CD4-positive, alpha-beta T cell (primary cell): ENCODE data around the gene SMIM14. TPM values are rescaled to one million over a fixed set of nuclear protein-coding genes. Genes with fewer than 3 reads are reported as not detected.
A peak's percentile ranks its signal among the peaks of the same experiment; 100 is the strongest.

Experiments used
- ATAC-seq: fragments of 200-7000 bp; cut with Tn5 transposase; one replicate; pipeline ENCODE4 v1.10.0; 2022; ENCODE audit warnings: mild to moderate bottlenecking; ENCODE audit not compliant: poor library complexity
- CTCF ChIA-PET: fragments of 350-600 bp; sonication (Branson Sonifier 250); formaldehyde crosslinking; loops from one replicate; lab custom pipeline; 2021; ENCODE audit warnings: antibody characterized with exemption, inconsistent platforms; lab: Charles Lee
- POLR2A ChIA-PET: fragments of 350-600 bp; sonication (Branson Sonifier 250); formaldehyde crosslinking; loops from one replicate; lab custom pipeline; 2021; ENCODE audit warnings: antibody characterized with exemption, inconsistent platforms; lab: Charles Lee
- DNase-seq, 14 experiments: peaks; one replicate each; pipeline ENCODE4 v3.0.0-alpha.2; 2013 to 2020; ENCODE audit warnings: mixed read lengths in 2 of 14
- H3K27ac ChIP-seq, 2 donors: one replicate each; pipeline versions ENCODE4 v1.5.1 to v1.7.0; 2013; ENCODE audit warnings: low read length in 2 of 2, low read depth in 1 of 2, mild to moderate bottlenecking in 1 of 2
- H3K27me3 ChIP-seq, 2 experiments: 1 replicate in 1 of 2; 2 replicates in 1 of 2; pipeline versions ENCODE4 v1.6.1 to v1.7.0; 2013; ENCODE audit warnings: low read length in 2 of 2, control low read depth in 1 of 2, mild to moderate bottlenecking in 1 of 2, moderate library complexity in 1 of 2; ENCODE audit not compliant: insufficient read depth in 2 of 2, control insufficient read depth in 1 of 2
- H3K36me3 ChIP-seq: one replicate; pipeline ENCODE4 v1.6.1; 2013; ENCODE audit warnings: low read length, control low read depth; ENCODE audit not compliant: insufficient read depth
- H3K4me1 ChIP-seq: one replicate; pipeline ENCODE4 v1.6.1; 2013; ENCODE audit warnings: low read length, control low read depth; ENCODE audit not compliant: insufficient read depth
- H3K4me3 ChIP-seq: one replicate; pipeline ENCODE4 v1.5.1; 2013; ENCODE audit warnings: mild to moderate bottlenecking, low read length, moderate library complexity
- H3K9me3 ChIP-seq, 2 experiments: 1 replicate in 1 of 2; 2 replicates in 1 of 2; pipeline versions ENCODE4 v1.6.1 to v1.7.0; 2013; ENCODE audit warnings: low read length in 2 of 2, mild to moderate bottlenecking in 2 of 2, control low read depth in 1 of 2, moderate library complexity in 1 of 2; ENCODE audit not compliant: control insufficient read depth in 1 of 2, insufficient read depth in 1 of 2
- H3K27ac Mint-ChIP-seq: one replicate; pipeline ENCODE4 v1.8.0; 2020; ENCODE audit warnings: mixed read lengths
- H3K27me3 Mint-ChIP-seq: one replicate; pipeline ENCODE4 v1.8.0; 2021; ENCODE audit warnings: mixed read lengths
- H3K36me3 Mint-ChIP-seq: one replicate; pipeline ENCODE4 v1.8.0; 2021; ENCODE audit warnings: low read depth, mixed read lengths
- H3K4me1 Mint-ChIP-seq: one replicate; pipeline ENCODE4 v1.8.0; 2021; ENCODE audit warnings: low read depth, mixed read lengths
- H3K4me3 Mint-ChIP-seq: one replicate; pipeline ENCODE4 v1.8.0; 2020; ENCODE audit warnings: mild to moderate bottlenecking, mixed read lengths
- H3K9me3 Mint-ChIP-seq: one replicate; pipeline ENCODE4 v1.8.0; 2020; ENCODE audit warnings: mixed read lengths
- CTCF ChIP-seq: fragments of 200-600 bp; IDR thresholded peaks from one replicate; pipeline ENCODE4 v1.8.0; 2022; ENCODE audit warnings: antibody characterized with exemption, mild to moderate bottlenecking
- intact Hi-C, 2 experiments: fragments of 100-400 bp; cut with DNase I in 1 of 2; cut with micrococcal nuclease in 1 of 2; formaldehyde crosslinking; loops; one replicate each; pipeline versions ENCODE4 v1.15.1 to v1.9.0; 2023 to 2025; cut with DNase I, micrococcal nuclease
- polyA plus RNA-seq, 2 donors: library from polyadenylated mRNA; unstranded; fragments of 120-200 nt; gene quantifications; one replicate each; pipeline ENCODE4 v1.2.1, GENCODE V29; 2013
- total RNA-seq, 174 experiments: library from RNA in 2 of 174; stranded (reverse) in 2 of 174; gene quantifications; one replicate each; pipeline ENCODE4 v1.2.3 and lab custom pipeline; 2021 to 2026

SMIM14 gene
- total RNA-seq (1 to 10 TPM; 2.0 to 3.1 TPM), total RNA-seq (lab: John Stamatoyannopoulos, UW) (0.50 to 72.7 (median 18.6) reads per million in 172 experiments)
- 14.1 TPM for polyA plus RNA-seq (2013, experiment 1 of 2)
- polyA plus RNA-seq (2013, experiment 2 of 2) = 12.7 TPM

DNA sequence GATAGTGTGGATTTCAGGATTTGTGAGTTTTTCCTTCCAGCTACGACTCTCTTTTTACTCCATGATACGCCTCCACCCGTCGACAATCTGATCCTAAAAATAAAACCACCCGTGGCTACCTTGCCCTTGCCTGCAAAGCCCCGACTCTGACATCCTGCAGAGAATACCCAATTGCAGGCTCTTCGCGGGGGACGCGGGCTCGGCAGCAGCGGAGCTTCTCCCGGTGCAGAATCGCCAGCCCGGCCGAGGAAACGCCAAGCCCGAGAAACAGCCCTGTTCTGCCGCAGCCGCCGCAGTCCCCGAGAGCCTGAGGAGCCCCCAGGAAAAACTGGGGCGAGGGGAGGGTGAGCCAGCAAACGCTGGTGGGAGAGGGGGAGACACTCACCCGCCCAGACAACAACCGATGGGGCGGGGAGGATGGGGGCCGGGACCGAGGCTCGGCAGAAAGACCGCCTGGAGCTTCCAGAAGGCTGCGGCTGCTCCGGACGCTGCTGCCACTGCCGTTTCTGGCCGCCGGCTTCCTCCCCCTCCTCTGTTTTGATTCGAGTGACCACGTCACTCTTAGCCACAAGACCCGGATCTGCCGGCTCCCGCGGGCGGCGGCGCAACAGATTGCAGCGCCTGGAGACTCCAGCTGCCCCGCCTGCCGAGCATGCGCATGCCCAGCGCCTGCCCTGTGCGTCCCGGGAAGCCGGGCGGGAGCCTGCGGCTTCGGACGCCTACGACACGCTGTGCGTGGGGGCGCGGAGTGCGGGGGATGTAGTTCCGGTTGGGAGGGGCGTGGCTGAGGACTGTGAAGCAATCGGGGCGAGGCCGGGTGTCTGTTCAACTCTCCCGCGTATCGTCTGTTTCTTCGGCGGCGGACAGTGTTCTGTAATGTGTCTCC, at the start of gene SMIM14:
Gene SMIM14, minus strand, starts transcription at position 512 of the 886 bp plus-strand sequence. CDS start 33,720 bp downstream, outside the sequence.
- ATAC-seq (peak; percentile 79), DNase-seq (peak; percentile 65 to 95 (median 84))
- Mint-ChIP-seq H3K27ac (peak within 1 kb of the TSS; percentile 85), H3K4me1 (peaks cover 50% of the 10 kb centered on the region), H3K9me3 (no peaks in the 10 kb centered on the region), H3K27me3 (no peaks in the 10 kb centered on the region), H3K36me3 (peaks cover 10% of the 10 kb centered on the region), H3K4me3 (peak within 1 kb of the TSS; percentile 88)
- Histone ChIP-seq H3K27ac (peak within 1 kb of the TSS; percentile 78 to 90), H3K27me3 (no peaks in the 10 kb centered on the region), H3K4me3 (peak within 1 kb of the TSS; percentile 96), H3K4me1 (peaks cover 25% of the 10 kb centered on the region), H3K9me3 (no peaks in the 10 kb centered on the region), H3K36me3 (no peaks in the 10 kb centered on the region)
- intact Hi-C loops = loop anchor here (1.0 to 10.0 kb wide), 7 partner anchors 56 to 454 kb away; partner anchors contain the start of genes LIAS (in 2 of the 2), RPL9 (in 2 of the 2), UGDH (in 2 of the 2) and PDS5A (in 1 of the 2)
- no peak for TF ChIP-seq CTCF
- ChIA-PET CTCF (interaction anchor here (1.1 to 1.7 kb wide), 5 partner anchors 13 to 340 kb away, joined by 3 to 5 read pairs (median 4); partner anchors contain the start of genes LIAS, RPL9 and UGDH), POLR2A (interaction anchor here (0.6 to 2.4 kb wide), 12 partner anchors 8 to 956 kb away, joined by 3 to 42 read pairs (median 4); partner anchors contain the start of genes LIAS, N4BP2, RPL9 and UBE2K)

DNA sequence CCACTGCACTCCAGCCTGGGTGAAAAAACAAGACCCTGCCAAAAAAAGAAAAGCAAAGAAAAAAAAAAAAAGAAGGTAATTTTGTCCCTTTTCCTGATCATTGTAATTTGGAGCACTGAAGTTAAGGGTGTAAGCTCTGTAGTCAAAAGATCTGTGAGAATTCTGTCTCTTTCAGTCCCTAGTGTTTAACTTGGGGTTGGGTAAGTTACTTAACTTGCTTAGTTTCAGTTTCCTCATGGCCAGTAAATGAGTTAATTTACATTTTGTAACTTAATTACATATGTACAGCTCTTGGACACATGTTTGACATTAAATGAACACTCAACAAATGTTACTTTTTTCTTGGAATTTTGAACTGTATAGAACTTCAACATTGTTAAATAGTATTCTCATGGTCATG, 48.3 kb upstream of the SMIM14 start:
- Mint-ChIP-seq H3K36me3 (no peaks in the 10 kb centered on the region), H3K9me3 (no peaks in the 10 kb centered on the region), H3K27ac (no peak overlapping the region), H3K4me3 (no peak overlapping the region), H3K4me1 (no peaks in the 10 kb centered on the region), H3K27me3 (no peaks in the 10 kb centered on the region)
- no peak for ATAC-seq
- no peak overlapping the region for H3K4me3 ChIP-seq
- no peak for DNase-seq
- ChIA-PET CTCF (no interaction called here), POLR2A (interaction anchor here (0.7 kb wide), 1 partner anchor 635 kb away, joined by 3 read pairs; no protein-coding TSS in a partner anchor)
- H3K9me3 ChIP-seq = no peaks in the 10 kb centered on the region
- no peaks in the 10 kb centered on the region for H3K36me3 ChIP-seq
- H3K27me3 ChIP-seq = no peaks in the 10 kb centered on the region
- intact Hi-C loops = loop anchor here in 1 of 2 experiments (10.0 kb wide), 1 partner anchor 638 kb away; no protein-coding TSS in a partner anchor
- H3K4me1 ChIP-seq = no peaks in the 10 kb centered on the region
- no peak for TF ChIP-seq CTCF
- H3K27ac ChIP-seq = no peak overlapping the region

DNA sequence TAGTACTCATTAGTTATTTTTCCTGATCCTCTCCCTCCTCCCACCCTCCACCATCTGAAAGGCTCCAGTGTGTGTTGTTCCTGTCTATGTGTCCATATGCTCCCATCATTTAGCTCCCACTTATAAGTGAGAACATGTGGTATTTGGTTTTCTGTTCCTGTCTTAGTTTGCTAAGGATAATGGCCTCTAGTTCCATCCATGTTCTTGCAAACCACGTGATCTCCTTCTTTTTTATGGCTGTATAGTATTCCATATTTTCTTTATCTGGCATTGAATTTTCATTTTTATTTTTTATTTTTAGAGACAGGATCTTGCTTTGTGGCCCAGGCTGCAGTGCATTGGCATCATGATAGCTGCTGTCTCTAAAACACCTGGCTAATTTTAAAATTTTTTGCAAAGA, 47.3 kb upstream of the SMIM14 start:
- Mint-ChIP-seq H3K4me1 (no peaks in the 10 kb centered on the region), H3K36me3 (no peaks in the 10 kb centered on the region), H3K4me3 (no peak overlapping the region), H3K27me3 (no peaks in the 10 kb centered on the region), H3K27ac (no peak overlapping the region), H3K9me3 (no peaks in the 10 kb centered on the region)
- no peaks in the 10 kb centered on the region for H3K27me3 ChIP-seq
- H3K27ac ChIP-seq = no peak overlapping the region
- POLR2A ChIA-PET = no interaction called here
- H3K36me3 ChIP-seq = no peaks in the 10 kb centered on the region
- CTCF ChIA-PET = no interaction called here
- no peaks in the 10 kb centered on the region for H3K4me1 ChIP-seq
- H3K4me3 ChIP-seq = no peak overlapping the region
- no peak for ATAC-seq
- no peak for TF ChIP-seq CTCF
- no peak for DNase-seq
- intact Hi-C loops = loop anchor here in 1 of 2 experiments (10.0 kb wide), 1 partner anchor 639 kb away; no protein-coding TSS in a partner anchor
- no peaks in the 10 kb centered on the region for H3K9me3 ChIP-seq
